K562 (cell line): Measurements from ENCODE around the gene NRG3. TPM values are rescaled to one million over a fixed set of nuclear protein-coding genes. Genes with fewer than 3 reads are reported as not detected.

Experiments used
- ATAC-seq: fragments of 200-7000 bp; cut with Tn5 transposase; 3 replicates; pipeline ENCODE4 v1.9.1; 2020; ENCODE audit warnings: moderate library complexity
- BruUV-seq: library from RNA; stranded (reverse); fragments of 400-500 nt; replicated peaks from 2 replicates; lab custom pipeline; 2021; lab: Mats Ljungman, UMichigan
- CTCF ChIA-PET: fragments of 300-600 bp; formaldehyde crosslinking; extraction: SDS; loops from one replicate; lab custom pipeline; 2021; ENCODE audit warnings: low intra/inter-chr PET ratio; lab: Yijun Ruan, JAX
- POLR2A ChIA-PET: fragments of 300-600, 350-650 bp; sonication (Branson Sonifier 250); formaldehyde crosslinking; extraction: SDS; loops from one replicate; lab custom pipeline; 2021; ENCODE audit warnings: antibody characterized with exemption, inconsistent platforms; lab: Yijun Ruan, JAX
- DNase-seq, 4 experiments: peaks; one replicate each; pipeline versions ENCODE4 v3.0.0 to v3.0.0-alpha.2; 2011 to 2018; ENCODE audit warnings: low spot score in 3 of 4, mixed read lengths in 3 of 4; ENCODE audit errors: extremely low read depth in 1 of 4
- FAIRE-seq: peaks from 2 replicates; lab custom pipeline; 2011; peaks lifted over from hg19 to GRCh38; lab: Jason Lieb, UNC
- H2AFZ ChIP-seq: 2 replicates; pipeline ENCODE4 v1.6.0; 2011; ENCODE audit warnings: low read depth, low read length, control low read depth, inconsistent platforms
- H3K27ac ChIP-seq: fragments of 200-600 bp; 3 replicates; pipeline ENCODE4 v1.8.0; 2011; ENCODE audit warnings: low read depth, mild to moderate bottlenecking, control low read depth, inconsistent platforms, low read length, moderate library complexity, mixed read lengths; ENCODE audit errors: extremely low read depth
- H3K27me3 ChIP-seq, 2 experiments: fragments of 300-600 bp in 1 of 2; 2 replicates in 1 of 2; 3 replicates in 1 of 2; pipeline versions ENCODE4 v1.6.0 to v1.8.0; 2011; ENCODE audit warnings: inconsistent platforms in 2 of 2, low read length in 2 of 2, mild to moderate bottlenecking in 1 of 2, mixed read lengths in 1 of 2, moderate library complexity in 1 of 2; ENCODE audit not compliant: control insufficient read depth in 2 of 2, insufficient read depth in 2 of 2
- H3K36me3 ChIP-seq: fragments of 300-600 bp; 3 replicates; pipeline ENCODE4 v1.8.0; 2011; ENCODE audit warnings: mild to moderate bottlenecking, low read length, inconsistent platforms; ENCODE audit not compliant: control insufficient read depth, insufficient read depth
- H3K4me1 ChIP-seq, 2 experiments: fragments of 200-600 bp in 1 of 2; replicated peaks in 1 of 2; 2 replicates in 1 of 2; 3 replicates in 1 of 2; pipeline versions ENCODE4 v1.5.1 to v1.8.0; 2011; ENCODE audit warnings: inconsistent platforms in 2 of 2, low read length in 2 of 2, mild to moderate bottlenecking in 1 of 2, mixed read lengths in 1 of 2, moderate library complexity in 1 of 2; ENCODE audit not compliant: control insufficient read depth in 2 of 2, insufficient read depth in 2 of 2
- H3K4me2 ChIP-seq: 2 replicates; pipeline ENCODE4 v1.6.1; 2011; ENCODE audit warnings: low read length, control low read depth, inconsistent platforms, mixed read lengths; ENCODE audit not compliant: insufficient read depth
- H3K4me3 ChIP-seq: fragments of 200-600 bp; sonication (generic), shearing (Covaris generic); 2 replicates; pipeline ENCODE4 v1.5.1; 2016; ENCODE audit warnings: control low read depth, inconsistent platforms
- H3K79me2 ChIP-seq: fragments of 200-600 bp; 3 replicates; pipeline ENCODE4 v1.8.0; 2011; ENCODE audit warnings: low read length, inconsistent platforms; ENCODE audit not compliant: control insufficient read depth, insufficient read depth
- H3K9ac ChIP-seq, 2 experiments: 2 replicates each; pipeline versions ENCODE4 v1.6.0 to v1.6.1; 2011; ENCODE audit warnings: low read depth in 2 of 2, low read length in 2 of 2, control low read depth in 1 of 2, inconsistent platforms in 1 of 2, mild to moderate bottlenecking in 1 of 2, mixed read lengths in 1 of 2; ENCODE audit not compliant: insufficient read depth in 1 of 2
- H3K9me1 ChIP-seq: one replicate; pipeline ENCODE4 v1.6.0; 2011; ENCODE audit warnings: inconsistent platforms, mild to moderate bottlenecking, low read length, moderate library complexity; ENCODE audit not compliant: control insufficient read depth, insufficient read depth
- H3K9me3 ChIP-seq: replicated peaks from 2 replicates; pipeline ENCODE4 v1.5.1; 2011; ENCODE audit warnings: low read depth, low read length, inconsistent platforms; ENCODE audit not compliant: control insufficient read depth, insufficient read depth
- H4K20me1 ChIP-seq: replicated peaks from 2 replicates; pipeline ENCODE4 v1.6.1; 2011; ENCODE audit warnings: low read length, inconsistent platforms, mixed read lengths; ENCODE audit not compliant: control insufficient read depth, insufficient read depth
- AFF4 ChIP-seq: sonication (generic); formaldehyde crosslinking; IDR thresholded peaks from 2 replicates; pipeline ENCODE4 v1.8.0; 2023; ENCODE audit warnings: mild to moderate bottlenecking, missing genetic modification reagents
- ATF2 ChIP-seq: sonication (generic); formaldehyde crosslinking; IDR thresholded peaks from 2 replicates; pipeline ENCODE4 v1.8.1; 2022; ENCODE audit warnings: missing genetic modification reagents
- BRF2 ChIP-seq: IDR thresholded peaks from 3 replicates; pipeline ENCODE4 v1.6.1; 2011; ENCODE audit warnings: borderline replicate concordance, mild to moderate bottlenecking; ENCODE audit not compliant: insufficient read length, insufficient read depth
- CBX2 ChIP-seq: fragments of 200-600 bp; sonication (generic); IDR thresholded peaks from one replicate; pipeline ENCODE4 v1.6.1; 2012; ENCODE audit warnings: mild to moderate bottlenecking, low read length, inconsistent platforms; ENCODE audit not compliant: insufficient read depth, poor library complexity, severe bottlenecking
- HNRNPLL ChIP-seq: fragments of 200-400 bp; formaldehyde crosslinking; IDR thresholded peaks from 2 replicates; pipeline ENCODE4 v1.6.1; 2017; ENCODE audit warnings: low read length, low read depth, mild to moderate bottlenecking; ENCODE audit not compliant: poor library complexity, severe bottlenecking
- MBD2 ChIP-seq: sonication (generic); IDR thresholded peaks from 2 replicates; pipeline ENCODE4 v1.6.1; 2016; ENCODE audit warnings: low read depth, borderline replicate concordance
- TARDBP ChIP-seq: fragments of 450-650 bp; IDR thresholded peaks from 2 replicates; pipeline ENCODE4 v1.6.1; 2016
- ZNF507 ChIP-seq: conservative IDR thresholded peaks from 2 replicates; pipeline ENCODE4 v1.6.1; 2017; ENCODE audit warnings: missing genetic modification characterization, missing compliant biosample characterization
- WGBS: fragments of 100-300 bp; shearing (Covaris generic); methylation state at CpG from one replicate; pipeline ENCODE4 v1.1.6; 2016; ENCODE audit warnings: low coverage, mixed read lengths; ENCODE audit not compliant: insufficient coverage; ENCODE audit errors: missing lambda C conversion rate; 5-methylcytosine and 5-hydroxymethylcytosine counted together
- in situ Hi-C: fragments of 300-500 bp; cut with MboI; formaldehyde crosslinking; loops from 4 replicates; pipeline ENCODE4 v1.15.0; 2018; ENCODE audit warnings: inconsistent platforms, mixed read lengths
- intact Hi-C: fragments of 100-400 bp; cut with micrococcal nuclease; formaldehyde crosslinking; loops from 2 replicates; pipeline ENCODE4 v1.14.2; 2022
- polyA plus RNA-seq, 8 experiments: library from polyadenylated mRNA; depleted of rRNA in 4 of 8; stranded (reverse) in 5 of 8; unstranded in 3 of 8; fragments of >200 nt; fragmentation: Nextera tagmentation in 2 of 8; fragmentation: Illumina TruSeq in 1 of 8; extraction: Ambion mirVana in 2 of 8; extraction: Trizol in 1 of 8; gene quantifications; 2 replicates each; pipeline versions ENCODE4 v1.2.1 to v1.2.3, GENCODE V29; 2011 to 2014; ENCODE audit warnings: inconsistent platforms in 1 of 8, missing spikeins in 1 of 8
- total RNA-seq, 7 experiments: library from RNA; depleted of rRNA in 6 of 7; stranded (reverse); fragments of >200 nt in 6 of 7; fragmentation: Illumina TruSeq in 2 of 7; extraction: Trizol in 2 of 7; gene quantifications; 2 replicates each; pipeline versions ENCODE4 v1.2.1 to v1.2.3, GENCODE V29; 2011 to 2021; ENCODE audit warnings: low replicate concordance in 1 of 7

NRG3 gene
- total and polyA plus RNA-seq, 9 of the 15 experiments (the other 6 are each of a cell fraction or from before 2014, with no cell fraction given), result not detected

- no peaks in the 10 kb centered on the region; the same call in 1 of the 2 replicates for H3K9me3 ChIP-seq
- no peaks in the 10 kb centered on the region for H3K79me2 ChIP-seq
- WGBS, result 0% methylated on average over 2 of the region's 2 CpGs
- no peak for FAIRE-seq
- H3K27me3 ChIP-seq, result no peaks in the 10 kb centered on the region
- no peaks in the 10 kb centered on the region for H4K20me1 ChIP-seq
- no peak for ATAC-seq
- H3K27ac ChIP-seq, result no peak overlapping the region
- H2AFZ ChIP-seq, result no peak overlapping the region
- no peak overlapping the region for H3K9ac ChIP-seq
- intact Hi-C loops, result no loop called here
- no peak overlapping the region for H3K4me2 ChIP-seq
- no peak for TF ChIP-seq AFF4 (CRISPR knock-in tag)
- TF ChIP-seq ZNF507, result no peak
- TF ChIP-seq MBD2, result no peak
- TF ChIP-seq ATF2 (CRISPR knock-in tag), result no peak
- no peak for TF ChIP-seq BRF2
- TF ChIP-seq HNRNPLL, result no peak
- TF ChIP-seq CBX2, result no peak
- no peak for TF ChIP-seq TARDBP
- H3K9me1 ChIP-seq, result no peaks in the 10 kb centered on the region
- CTCF ChIA-PET, result no interaction called here
- H3K4me3 ChIP-seq, result no peak overlapping the region
- BruUV-seq, result no TSS peak
- no peaks in the 10 kb centered on the region for H3K4me1 ChIP-seq
- in situ Hi-C loops, result no loop called here
- POLR2A ChIA-PET, result interaction anchor here (0.6 kb wide), 1 partner anchor 118 kb away, joined by 4 read pairs; no protein-coding TSS in a partner anchor
- DNase-seq, result no peak
- H3K36me3 ChIP-seq, result no peaks in the 10 kb centered on the region
Measured at GRCh38 chr10:82331716-82332115, 456.7 kb downstream of the NRG3 start.
